ENCODE data around the gene PDLIM5. TPM values are rescaled to one million over a fixed set of nuclear protein-coding genes. Genes with fewer than 3 reads are reported as not detected.

The PDLIM5 gene
- total and polyA plus RNA-seq, 9 donors: 24.9 to 160 (median 87.8) TPM

DNA sequence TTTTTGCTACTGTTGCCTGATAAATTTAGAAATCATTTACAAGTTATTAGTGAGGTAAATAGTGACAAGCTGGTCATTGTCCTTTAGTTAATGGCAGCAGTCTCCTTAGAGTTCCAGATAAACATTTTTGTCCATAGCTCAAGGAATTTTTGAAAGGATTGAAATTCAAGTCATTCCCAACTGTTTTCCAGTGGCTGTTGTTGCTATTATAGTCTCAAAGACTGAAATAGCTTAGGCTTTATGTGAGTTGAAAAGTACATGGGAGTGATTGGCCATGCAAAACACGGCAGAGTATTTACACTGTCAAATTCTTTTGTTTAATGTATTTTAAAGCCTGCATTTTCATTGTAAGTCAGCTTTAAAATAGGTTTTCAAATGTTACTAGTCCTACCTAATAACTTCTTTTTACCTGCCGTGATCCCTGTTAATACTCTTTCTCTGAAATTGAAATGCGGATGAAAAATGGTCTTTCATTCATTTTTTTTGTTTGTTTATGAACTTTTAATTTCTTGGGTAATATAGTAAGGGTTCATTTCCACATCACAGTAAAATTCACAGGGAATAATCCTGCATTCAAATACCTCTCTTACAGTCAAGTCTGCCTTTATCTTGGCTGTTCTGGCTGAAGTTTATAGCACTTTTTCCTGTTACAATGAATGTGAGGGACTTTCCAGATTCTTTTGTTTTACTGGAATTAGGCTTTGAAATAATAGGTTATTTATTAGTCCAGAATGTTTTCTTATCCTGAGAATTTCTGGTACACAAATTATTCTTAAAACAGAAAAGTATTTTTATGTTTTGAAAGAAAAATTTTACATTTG, 85.1 kb downstream of the PDLIM5 start:
- no peak for DNase-seq
- 64 to 70% (median 69%) methylated on average over 3 of the region's 3 CpGs for WGBS, 3 donors
- TF ChIP-seq, protein P1, sequence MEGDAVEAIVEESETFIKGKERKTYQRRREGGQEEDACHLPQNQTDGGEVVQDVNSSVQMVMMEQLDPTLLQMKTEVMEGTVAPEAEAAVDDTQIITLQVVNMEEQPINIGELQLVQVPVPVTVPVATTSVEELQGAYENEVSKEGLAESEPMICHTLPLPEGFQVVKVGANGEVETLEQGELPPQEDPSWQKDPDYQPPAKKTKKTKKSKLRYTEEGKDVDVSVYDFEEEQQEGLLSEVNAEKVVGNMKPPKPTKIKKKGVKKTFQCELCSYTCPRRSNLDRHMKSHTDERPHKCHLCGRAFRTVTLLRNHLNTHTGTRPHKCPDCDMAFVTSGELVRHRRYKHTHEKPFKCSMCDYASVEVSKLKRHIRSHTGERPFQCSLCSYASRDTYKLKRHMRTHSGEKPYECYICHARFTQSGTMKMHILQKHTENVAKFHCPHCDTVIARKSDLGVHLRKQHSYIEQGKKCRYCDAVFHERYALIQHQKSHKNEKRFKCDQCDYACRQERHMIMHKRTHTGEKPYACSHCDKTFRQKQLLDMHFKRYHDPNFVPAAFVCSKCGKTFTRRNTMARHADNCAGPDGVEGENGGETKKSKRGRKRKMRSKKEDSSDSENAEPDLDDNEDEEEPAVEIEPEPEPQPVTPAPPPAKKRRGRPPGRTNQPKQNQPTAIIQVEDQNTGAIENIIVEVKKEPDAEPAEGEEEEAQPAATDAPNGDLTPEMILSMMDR (IDR thresholded peaks at IDR 0.05): no peak
- TF ChIP-seq EP300 (IDR thresholded peaks at IDR 0.05) (no peak), POLR2A (IDR thresholded peaks at IDR 0.05) (no peak)
- no peak overlapping the region for H3K4me3 ChIP-seq
- no peaks in the 10 kb centered on the region for H3K36me3 ChIP-seq
- no peaks in the 10 kb centered on the region for H3K9me3 ChIP-seq
- no peak overlapping the region for H3K27ac ChIP-seq
- intact Hi-C loops (cut with DNase I): no loop called here
- H3K4me1 ChIP-seq (ENCODE audit: insufficient read depth): peaks cover 2% of the 10 kb centered on the region
- H3K27me3 ChIP-seq: no peaks in the 10 kb centered on the region

DNA sequence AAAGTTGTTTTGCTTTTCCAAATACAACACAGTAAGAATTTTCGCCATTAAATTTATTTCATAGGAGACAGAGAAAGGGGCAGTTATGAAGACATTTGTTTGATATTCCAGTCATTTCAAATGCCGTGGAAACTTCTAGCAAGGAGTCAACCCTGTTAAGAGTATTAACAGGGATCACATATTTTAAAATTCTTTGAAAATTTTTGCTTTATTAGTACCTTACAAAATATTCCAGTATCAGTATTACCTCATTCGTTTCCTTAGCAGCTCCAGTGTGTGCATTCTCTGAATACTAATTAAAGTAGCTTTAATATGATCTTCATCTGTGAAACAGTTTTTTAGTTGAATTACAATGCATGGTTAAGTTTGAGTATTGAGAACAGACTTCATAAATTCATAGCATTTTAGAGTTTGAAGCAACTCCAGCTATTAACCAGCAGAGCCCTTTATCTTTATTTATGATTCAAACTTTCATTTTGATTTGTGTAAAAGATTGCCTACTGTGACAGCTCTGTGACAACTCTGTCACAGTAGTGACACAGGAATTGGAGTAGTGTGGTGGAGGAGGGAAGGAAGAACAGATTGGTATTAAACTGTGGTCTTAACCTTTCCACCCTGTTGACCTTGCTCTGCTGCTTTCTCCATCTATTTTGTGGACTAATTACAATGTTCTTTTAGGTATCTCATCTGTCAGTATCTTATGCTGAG, 86.3 kb downstream of the PDLIM5 start:
- 40 to 57% (median 51%) methylated on average over 3 of the region's 3 CpGs for WGBS, 3 donors
- DNase-seq: no peak
- Histone ChIP-seq H3K27me3 (no peaks in the 10 kb centered on the region), H3K36me3 (no peaks in the 10 kb centered on the region), H3K9me3 (no peaks in the 10 kb centered on the region), H3K4me3 (no peak overlapping the region), H3K27ac (no peak overlapping the region), H3K4me1 (ENCODE audit: insufficient read depth) (peaks cover 2% of the 10 kb centered on the region)
- TF ChIP-seq, protein P1 (IDR thresholded peaks at IDR 0.05): no peak
- TF ChIP-seq EP300 (IDR thresholded peaks at IDR 0.05): no peak
- TF ChIP-seq POLR2A (IDR thresholded peaks at IDR 0.05): no peak
- intact Hi-C loops (cut with DNase I): no loop called here

DNA sequence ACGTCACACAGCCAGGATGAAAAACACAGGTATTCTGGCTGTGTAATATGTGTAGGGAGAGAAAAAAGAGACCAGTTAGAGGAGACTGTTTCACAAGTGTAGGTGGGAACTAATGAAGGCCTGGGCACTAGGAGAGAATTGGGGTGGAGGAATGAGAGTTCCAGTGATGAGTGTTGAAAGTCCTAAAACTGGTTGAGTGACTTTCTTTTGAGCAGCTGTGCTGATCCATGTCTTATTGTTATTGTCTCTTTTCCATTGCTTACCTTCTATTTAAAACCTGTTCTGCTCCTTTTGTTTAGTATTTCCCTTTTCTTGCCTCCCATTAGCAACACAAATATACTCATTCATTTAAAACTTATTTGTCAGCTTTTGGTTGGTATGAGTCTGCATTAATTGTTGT, 88.7 kb downstream of the PDLIM5 start:
- DNase-seq: no peak
- Histone ChIP-seq H3K36me3 (no peaks in the 10 kb centered on the region), H3K4me3 (no peak overlapping the region), H3K9me3 (no peaks in the 10 kb centered on the region), H3K27ac (no peak overlapping the region), H3K4me1 (ENCODE audit: insufficient read depth) (no peaks in the 10 kb centered on the region), H3K27me3 (no peaks in the 10 kb centered on the region)
- TF ChIP-seq POLR2A (IDR thresholded peaks at IDR 0.05) (no peak), EP300 (IDR thresholded peaks at IDR 0.05) (no peak)
- TF ChIP-seq, protein P1 (IDR thresholded peaks at IDR 0.05): no peak
- intact Hi-C loops (cut with DNase I): no loop called here
- WGBS, 3 donors: 90 to 100% (median 100%) methylated on average over 1 of the region's 1 CpG

DNA sequence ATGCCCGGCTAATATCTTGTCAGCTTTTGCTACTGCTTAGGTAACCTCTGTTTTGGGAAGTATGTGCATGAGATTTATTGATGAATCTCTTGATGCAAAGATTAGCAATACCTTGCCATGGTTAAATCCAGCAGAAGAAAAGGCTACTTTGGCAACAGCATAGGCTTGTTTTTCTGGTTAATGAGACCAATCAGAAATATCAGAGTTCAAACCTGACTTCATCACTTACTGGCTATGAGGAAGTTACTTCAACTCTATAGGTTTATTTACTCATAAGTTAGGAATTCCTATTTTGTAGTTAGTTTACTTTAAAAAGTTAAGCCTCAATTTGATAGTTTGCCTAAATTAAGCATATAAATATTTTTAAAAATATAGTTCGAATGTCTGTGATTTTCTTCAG, 93.1 kb downstream of the PDLIM5 start:
- Histone ChIP-seq H3K9me3 (no peaks in the 10 kb centered on the region), H3K36me3 (no peaks in the 10 kb centered on the region), H3K27me3 (no peaks in the 10 kb centered on the region), H3K4me1 (ENCODE audit: insufficient read depth) (peaks cover 5% of the 10 kb centered on the region), H3K27ac (no peak overlapping the region), H3K4me3 (no peak overlapping the region)
- intact Hi-C loops (cut with DNase I): no loop called here
- no peak for TF ChIP-seq POLR2A (IDR thresholded peaks at IDR 0.05)
- no peak for TF ChIP-seq EP300 (IDR thresholded peaks at IDR 0.05)
- TF ChIP-seq, protein P1 (IDR thresholded peaks at IDR 0.05): no peak
- 64 to 67% (median 65%) methylated on average over 2 of the region's 2 CpGs for WGBS, 3 donors
- DNase-seq: no peak
